GM12873 (cell line): ENCODE results near the gene FAM107B.

ENCODE experiments used
- CTCF ChIP-seq: IDR thresholded peaks from 2 replicates; pipeline ENCODE4 v1.5.1; 2012; ENCODE audit warnings: low read depth, mild to moderate bottlenecking, moderate library complexity, low read length, control low read depth; ENCODE audit not compliant: insufficient read depth; ENCODE audit errors: missing control alignments

Gene FAM107B

GRCh38 chr10:14527134-14527844, 247.4 kb downstream of the FAM107B start:
- TF ChIP-seq CTCF, result no peak

GRCh38 chr10:14526326-14526725, 248.4 kb downstream of the FAM107B start:
- TF ChIP-seq CTCF, result no peak

GRCh38 chr10:14524691-14525324, 249.9 kb downstream of the FAM107B start:
- no peak for TF ChIP-seq CTCF

GRCh38 chr10:14523286-14523685, 251.4 kb downstream of the FAM107B start:
- TF ChIP-seq CTCF, result no peak

DNA sequence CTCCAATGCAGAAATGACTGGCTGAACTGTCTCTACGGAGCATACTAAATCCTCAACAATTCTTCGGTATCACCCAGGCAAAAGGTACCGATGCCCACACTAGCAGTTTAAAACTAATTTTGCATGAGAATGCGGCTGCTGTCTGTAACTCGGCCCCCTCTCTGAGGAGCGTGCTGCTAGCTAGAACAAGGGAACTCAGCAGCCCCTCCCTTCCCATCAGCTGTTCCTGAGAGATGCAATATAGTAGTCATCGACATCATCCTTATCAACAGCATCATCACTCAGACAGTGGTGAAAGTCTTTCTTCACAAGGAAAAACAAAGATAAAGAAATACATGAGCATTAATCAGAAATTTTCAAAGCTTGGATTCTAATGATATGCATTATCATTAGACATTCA, 254.9 kb downstream of the FAM107B start:
- no peak for TF ChIP-seq CTCF

DNA sequence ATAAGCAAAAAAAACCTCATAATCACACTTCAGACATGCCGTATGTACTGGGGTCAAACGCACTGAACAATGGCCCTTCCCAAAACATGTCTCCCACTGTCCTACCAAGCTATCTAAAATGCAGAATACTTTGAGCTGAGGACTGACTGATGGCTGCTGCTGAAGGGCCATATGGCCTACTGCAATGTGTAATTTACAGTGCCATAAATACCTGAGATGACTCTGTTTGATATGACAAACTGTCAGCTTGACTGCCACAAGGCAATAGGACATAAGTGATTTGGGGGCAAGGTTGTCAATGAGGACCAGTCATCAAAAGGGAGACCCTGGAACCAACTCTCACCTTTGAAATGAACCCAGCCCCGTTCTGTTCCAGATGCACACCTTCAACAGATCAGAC, 256.5 kb downstream of the FAM107B start:
- no peak for TF ChIP-seq CTCF

DNA sequence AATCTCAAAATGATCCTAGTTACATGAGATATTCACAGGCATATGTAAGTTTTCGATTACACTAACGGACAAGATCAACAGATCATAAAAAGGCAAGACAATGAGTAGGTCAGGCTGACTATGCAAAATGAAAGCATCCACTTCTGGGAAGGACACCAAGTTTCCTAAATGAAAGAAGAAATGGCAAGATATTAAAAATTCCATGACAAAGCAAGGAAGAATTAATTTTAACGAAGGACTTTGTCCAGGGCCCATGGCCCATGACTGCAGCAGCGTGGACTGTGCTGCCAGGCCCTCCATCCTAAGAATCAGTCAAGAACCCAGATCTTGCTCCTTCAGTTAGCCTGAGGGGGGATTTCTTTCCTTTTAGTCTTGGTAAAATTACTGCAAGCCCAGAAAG, 261.6 kb downstream of the FAM107B start:
- TF ChIP-seq CTCF, result no peak
